NCI-H1436 treated with DMSO at 0.1 percent for 48 hours (cell line): Measurements from ENCODE around the gene TOP2B.

ENCODE experiments used
- DNase-seq: peaks from one replicate; lab custom pipeline; 2025; lab: John Stamatoyannopoulos, UW

The TOP2B gene

GRCh38 chr3:25664812-25665314 lies at the start of gene TOP2B:
TOP2B (minus strand) TSS chr3:25664907; CDS start chr3:25664297, 610 bp downstream.
- peak; percentile 39 for DNase-seq

GRCh38 chr3:25713341-25713985 lies 48.8 kb upstream of the TOP2B start:
- DNase-seq, result no peak

- no peak for DNase-seq
Measured at GRCh38 chr3:25711090-25711489, 46.4 kb upstream of the TOP2B start.

GRCh38 chr3:25708036-25708435 lies 43.3 kb upstream of the TOP2B start:
- DNase-seq, result no peak

- no peak for DNase-seq
Measured at GRCh38 chr3:25707268-25707926, 42.7 kb upstream of the TOP2B start.

- DNase-seq, result no peak
Measured at GRCh38 chr3:25706213-25706612, 41.5 kb upstream of the TOP2B start.

GRCh38 chr3:25697553-25697952 lies 32.8 kb upstream of the TOP2B start:
- DNase-seq, result no peak

GRCh38 chr3:25695731-25696420 lies 31.2 kb upstream of the TOP2B start:
- no peak for DNase-seq

GRCh38 chr3:25693238-25693637 lies 28.5 kb upstream of the TOP2B start:
- DNase-seq, result no peak

GRCh38 chr3:25692341-25692740 lies 27.6 kb upstream of the TOP2B start:
- no peak for DNase-seq

- DNase-seq, result no peak
Measured at GRCh38 chr3:25690768-25691533, 26.2 kb upstream of the TOP2B start.

- no peak for DNase-seq
Measured at GRCh38 chr3:25689226-25689625, 24.5 kb upstream of the TOP2B start.

GRCh38 chr3:25687742-25688141 lies 23.0 kb upstream of the TOP2B start:
- no peak for DNase-seq

GRCh38 chr3:25686766-25687165 lies 22.1 kb upstream of the TOP2B start:
- DNase-seq, result no peak

- DNase-seq, result no peak
Measured at GRCh38 chr3:25683882-25684281, 19.2 kb upstream of the TOP2B start.

GRCh38 chr3:25683410-25683809 lies 18.7 kb upstream of the TOP2B start:
- DNase-seq, result no peak

GRCh38 chr3:25679642-25680302 lies 15.1 kb upstream of the TOP2B start:
- DNase-seq, result no peak

GRCh38 chr3:25679166-25679565 lies 14.5 kb upstream of the TOP2B start:
- DNase-seq, result no peak

GRCh38 chr3:25678581-25678980 lies 13.9 kb upstream of the TOP2B start:
- DNase-seq, result no peak

GRCh38 chr3:25677121-25677520 lies 12.4 kb upstream of the TOP2B start:
- no peak for DNase-seq

GRCh38 chr3:25674670-25675069 lies 10.0 kb upstream of the TOP2B start:
- no peak for DNase-seq
